HS-5 (cell line): ENCODE results near the gene CTNNA3.

ENCODE experiments used
- DNase-seq: peaks from one replicate; pipeline ENCODE4 v3.0.0-alpha.2; 2012; ENCODE audit warnings: low read depth

Gene CTNNA3

GRCh38 chr10:67015225-67015624 lies 680.8 kb downstream of the CTNNA3 start:
- DNase-seq, result no peak

DNA sequence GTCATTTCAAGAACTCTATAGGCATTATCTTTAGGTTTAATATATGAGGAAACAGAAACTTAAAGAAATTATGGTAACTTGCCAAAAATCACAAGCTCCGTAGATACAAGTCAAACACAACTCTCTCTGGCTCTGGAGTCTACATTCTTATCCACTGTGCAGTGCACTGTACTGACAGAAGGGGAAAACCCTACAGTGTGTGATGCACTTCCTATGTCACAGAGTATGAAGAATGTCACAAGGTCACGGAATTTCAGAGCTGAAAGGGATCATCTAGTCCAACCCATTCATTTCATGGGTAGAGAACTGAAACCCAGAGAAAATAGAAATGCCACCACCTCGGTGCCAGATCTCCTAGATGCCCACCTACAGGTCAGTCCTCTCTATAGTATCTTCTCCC lies 684.0 kb downstream of the CTNNA3 start:
- DNase-seq, result no peak

DNA sequence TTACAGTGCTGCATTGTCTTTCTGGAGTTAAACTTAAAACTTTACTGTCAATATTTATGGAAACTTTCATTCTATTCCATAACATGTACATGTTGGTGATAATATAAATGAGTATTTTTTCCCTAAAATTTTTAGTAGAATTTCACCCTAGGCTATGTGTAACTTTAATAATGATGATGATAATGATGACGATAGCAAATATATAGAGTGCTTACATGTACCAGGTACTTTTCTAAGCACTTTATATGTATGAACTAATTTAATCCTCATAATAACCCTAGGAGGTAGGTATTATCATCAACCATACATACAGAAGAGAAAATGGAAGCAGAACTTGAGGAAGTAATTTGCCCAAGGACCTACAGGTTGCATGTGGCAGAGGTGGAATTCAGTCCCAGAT lies 684.5 kb downstream of the CTNNA3 start:
- no peak for DNase-seq

DNA sequence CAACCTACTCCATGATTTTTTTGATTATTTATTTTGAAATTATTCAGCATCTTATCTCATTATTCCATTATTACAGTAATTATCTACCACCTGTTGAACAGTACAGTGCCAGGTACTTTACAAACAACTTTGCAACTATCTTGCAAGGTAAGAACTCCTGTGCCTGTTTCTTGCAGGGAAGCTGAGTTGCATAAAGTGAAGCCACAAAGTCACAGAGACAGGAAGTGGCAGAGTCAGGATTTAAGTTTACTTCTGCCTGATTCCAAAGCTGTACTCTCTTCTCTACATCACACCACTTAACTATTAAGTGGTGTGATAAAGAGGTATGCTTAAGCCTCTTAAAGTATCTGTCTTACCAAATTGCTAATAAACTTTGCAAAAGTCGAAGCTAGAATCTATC lies 690.0 kb downstream of the CTNNA3 start:
- DNase-seq, result no peak

DNA sequence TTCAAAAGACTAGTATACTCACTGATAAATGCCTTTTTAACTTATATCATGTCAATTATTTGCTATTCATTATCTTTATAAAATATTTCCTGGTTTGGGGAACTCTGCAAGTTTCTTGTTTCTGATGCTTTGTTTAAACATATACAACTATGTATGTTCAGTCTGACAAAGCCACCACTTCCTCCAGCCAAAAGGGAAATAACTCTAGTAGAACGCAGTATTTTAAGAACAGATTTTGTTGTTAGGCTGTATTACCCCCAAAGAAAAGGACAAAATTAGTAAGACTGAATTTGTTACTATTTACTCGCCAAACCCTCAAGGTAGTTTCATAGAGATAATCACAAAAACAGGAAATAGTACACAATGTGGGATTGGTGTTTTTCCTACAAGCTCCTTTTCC lies 691.3 kb downstream of the CTNNA3 start:
- DNase-seq, result no peak

DNA sequence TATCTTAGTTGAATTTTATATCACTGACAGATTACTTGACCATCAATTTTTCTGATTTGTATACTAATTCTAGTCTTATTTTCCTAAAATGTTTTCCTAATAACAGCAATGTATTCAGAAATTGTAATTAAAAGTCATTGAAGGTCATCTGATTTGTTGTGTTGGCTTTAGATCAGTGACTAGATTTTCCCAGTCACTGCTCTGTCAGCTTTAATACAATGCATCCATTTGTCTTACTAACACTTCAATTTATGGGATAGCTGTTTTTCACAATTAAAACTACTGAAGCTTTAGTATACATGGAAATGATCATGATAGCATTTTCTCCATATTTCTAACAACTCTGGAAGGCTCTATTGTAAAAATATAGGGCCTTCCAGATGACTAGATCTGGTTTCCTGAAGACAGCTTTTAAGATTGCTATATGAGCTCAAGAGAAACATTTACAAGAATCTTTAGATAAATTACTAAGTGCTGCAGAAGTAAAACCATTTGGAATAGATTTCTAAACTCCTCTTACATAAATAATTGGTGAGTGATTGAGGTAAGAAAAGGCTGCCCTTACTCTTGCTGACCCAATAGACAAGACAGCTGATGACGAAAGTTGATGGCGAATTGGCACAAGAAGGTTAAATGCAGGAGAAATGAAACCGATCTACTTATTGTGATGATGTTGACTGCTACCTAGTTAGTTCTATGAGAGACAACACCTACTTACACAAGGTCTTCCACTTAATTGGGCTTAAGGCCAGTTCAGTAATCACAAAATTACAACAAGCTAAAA lies 696.0 kb downstream of the CTNNA3 start:
- no peak for DNase-seq

GRCh38 chr10:66996996-66997395 lies 699.0 kb downstream of the CTNNA3 start:
- no peak for DNase-seq

DNA sequence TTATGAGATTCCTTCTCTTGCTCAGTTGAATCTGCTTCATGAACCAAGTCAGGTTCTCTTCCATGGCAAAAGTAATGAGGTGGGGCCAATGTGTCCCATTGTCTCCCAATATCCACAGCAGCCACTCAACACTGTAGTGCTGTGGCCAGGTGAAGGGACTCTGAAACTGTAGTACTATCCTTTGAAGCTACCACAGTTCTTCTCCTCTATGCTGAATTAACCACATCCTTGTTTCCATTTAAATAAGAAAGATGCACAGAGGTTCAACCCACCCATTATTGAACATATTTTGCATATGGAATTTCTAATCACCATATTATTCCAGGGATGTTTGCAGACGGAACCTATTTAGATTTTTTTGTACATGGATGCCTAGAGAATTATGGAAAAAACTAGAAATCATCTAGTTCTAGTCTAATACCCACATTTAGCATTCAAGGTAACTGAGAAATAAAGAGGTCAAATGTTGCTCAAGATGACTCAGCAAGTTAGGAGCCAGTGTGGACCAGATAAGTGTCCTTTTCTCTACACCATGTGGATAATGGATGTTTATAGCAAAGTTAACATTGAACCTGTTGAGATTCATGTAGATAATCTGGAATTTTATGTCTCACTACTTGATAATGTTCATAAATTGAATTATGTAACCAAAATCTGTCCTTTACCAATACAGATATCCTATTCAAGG lies 705.7 kb downstream of the CTNNA3 start:
- DNase-seq, result no peak

GRCh38 chr10:66983475-66983818 lies 712.5 kb downstream of the CTNNA3 start:
- no peak for DNase-seq

DNA sequence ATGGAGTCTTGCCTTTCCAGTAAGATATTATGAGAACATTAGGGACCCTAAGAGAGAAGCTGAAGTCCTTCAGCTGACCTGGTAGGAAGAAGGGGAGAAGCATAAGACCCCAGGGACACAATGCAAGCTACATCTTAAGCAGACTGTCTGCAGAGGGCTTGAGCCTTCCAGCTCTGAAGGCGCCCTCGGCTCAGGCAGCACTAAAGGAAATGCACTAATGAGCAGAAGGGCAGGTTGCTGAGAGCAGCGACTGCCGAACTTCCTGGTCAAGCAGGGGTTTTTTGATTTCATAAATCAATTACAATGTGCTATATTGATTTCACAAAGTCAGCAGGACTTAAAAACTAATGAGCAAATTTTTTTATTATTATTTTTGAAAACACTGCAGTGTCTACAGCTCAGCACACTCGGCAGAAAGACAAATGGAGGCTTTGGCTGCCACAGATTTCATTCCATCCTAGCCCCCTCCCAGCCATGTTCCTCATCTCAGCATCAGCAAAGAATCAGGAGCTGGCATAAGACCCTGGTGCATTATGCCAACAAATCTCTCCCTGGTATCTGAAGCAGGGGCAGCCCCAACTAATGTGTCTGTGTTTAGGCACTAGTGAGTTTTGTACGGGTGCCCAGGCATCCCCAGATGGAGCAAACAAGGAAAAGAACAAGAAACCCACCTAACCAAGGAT lies 713.1 kb downstream of the CTNNA3 start:
- no peak for DNase-seq

GRCh38 chr10:66982053-66982420 lies 714.0 kb downstream of the CTNNA3 start:
- DNase-seq, result no peak

GRCh38 chr10:66981361-66982052 lies 714.5 kb downstream of the CTNNA3 start:
- no peak for DNase-seq

DNA sequence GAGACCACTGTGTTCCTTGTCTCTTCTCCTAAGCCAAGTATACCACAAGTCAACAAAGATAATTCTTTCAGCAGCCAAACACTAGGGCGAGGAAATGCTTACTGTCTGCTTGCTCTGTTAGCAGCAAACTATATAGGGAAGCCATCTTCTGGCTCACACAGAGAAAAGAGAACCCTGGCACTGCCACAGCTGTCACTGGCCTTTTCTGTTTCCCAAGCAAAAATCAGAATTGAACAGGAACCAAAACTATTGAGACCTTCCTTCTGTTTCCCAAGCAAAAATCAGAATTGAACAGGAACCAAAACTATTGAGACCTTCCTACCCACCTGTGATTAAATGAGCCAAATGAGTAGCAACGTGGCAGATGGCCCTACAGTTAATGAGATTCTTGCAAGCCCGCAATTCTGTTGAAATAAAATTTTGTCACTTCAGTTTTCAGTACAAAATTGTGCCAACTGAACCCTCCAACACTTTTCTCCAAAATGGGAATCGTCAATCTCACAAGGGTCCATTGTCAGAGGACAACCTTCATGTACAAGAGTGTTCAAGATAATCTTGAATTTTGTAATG lies 715.7 kb downstream of the CTNNA3 start:
- no peak for DNase-seq

- no peak for DNase-seq
These were observed 731.0 kb downstream of the CTNNA3 start for GRCh38 chr10:66964946-66965345.

- DNase-seq, result no peak
These were observed 737.5 kb downstream of the CTNNA3 start for GRCh38 chr10:66958466-66958865.

GRCh38 chr10:66951896-66952295 lies 744.1 kb downstream of the CTNNA3 start:
- DNase-seq, result no peak

- DNase-seq, result no peak
These were observed 752.4 kb downstream of the CTNNA3 start for GRCh38 chr10:66943590-66943989.

DNA sequence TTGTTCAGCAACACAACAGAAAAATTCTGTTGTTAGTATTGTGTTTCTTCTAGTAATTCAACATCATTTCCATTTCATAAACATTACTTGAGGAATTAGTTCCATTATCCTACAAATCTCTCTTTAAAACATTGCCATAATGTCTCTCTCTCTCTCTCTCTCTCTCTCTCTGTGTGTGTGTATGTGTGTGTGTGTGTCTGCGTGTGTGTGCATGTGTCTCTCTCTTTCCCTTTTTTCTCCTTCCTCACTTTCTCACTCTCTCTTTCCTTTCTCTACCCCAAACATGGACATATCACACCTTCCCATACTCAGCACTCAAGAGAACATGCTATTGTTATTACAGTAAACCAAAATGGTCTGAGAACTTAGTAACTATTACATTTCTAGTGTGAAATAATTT lies 753.6 kb downstream of the CTNNA3 start:
- no peak for DNase-seq

DNA sequence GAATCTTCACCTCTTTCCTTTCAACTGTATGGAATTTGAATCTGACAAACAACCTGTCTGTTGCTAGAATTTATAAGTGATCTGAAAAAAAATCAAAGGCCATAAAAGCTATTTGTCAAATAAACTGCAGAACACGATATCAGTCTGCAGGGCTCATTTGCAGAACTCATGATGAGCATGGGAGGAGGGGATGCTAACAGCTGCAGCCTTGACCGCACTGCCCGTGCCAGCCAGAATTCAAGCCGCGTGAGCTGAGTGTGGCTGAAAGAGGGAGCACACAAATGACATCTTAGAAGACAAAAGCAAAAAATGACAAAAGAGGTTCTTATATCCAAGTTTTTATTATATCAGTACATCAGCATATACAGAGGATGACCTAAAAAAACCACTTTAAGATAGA lies 754.5 kb downstream of the CTNNA3 start:
- DNase-seq, result no peak

DNA sequence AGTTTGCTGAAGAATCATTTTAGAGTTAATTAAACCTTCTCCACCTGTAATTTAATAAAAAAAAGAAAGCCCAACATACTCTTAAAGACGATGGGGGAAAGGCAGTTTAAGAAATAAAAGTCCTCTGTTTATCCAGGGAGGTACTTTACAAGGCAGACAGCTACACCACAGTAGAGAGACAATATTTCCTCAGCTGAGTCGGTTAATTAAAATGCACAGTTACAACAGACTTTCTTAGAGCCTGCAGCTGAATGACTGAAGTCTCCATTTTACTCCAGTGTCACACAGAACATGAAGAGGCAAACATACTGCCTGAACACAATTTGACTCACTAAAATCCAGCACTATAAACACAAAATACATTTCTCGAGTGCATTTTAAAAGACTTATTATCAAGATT lies 755.0 kb downstream of the CTNNA3 start:
- DNase-seq, result no peak

DNA sequence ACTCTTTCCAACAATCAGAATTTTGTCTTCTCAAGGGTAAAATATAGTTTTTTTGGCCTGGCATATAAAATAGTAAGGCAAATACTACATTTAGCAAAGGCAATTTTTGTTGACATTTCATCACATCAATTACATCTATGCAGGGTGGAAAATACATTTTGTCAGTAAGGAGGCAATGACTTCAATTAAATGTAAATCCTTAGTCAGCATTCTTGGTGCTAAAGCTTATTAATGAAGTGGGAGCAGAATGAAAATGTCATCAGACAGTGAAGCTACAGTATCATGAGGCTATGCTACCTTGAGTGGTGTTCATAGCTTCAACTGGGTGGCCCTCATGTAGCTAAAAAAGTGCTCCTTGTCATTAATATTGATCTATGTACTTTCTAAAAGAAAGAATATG lies 761.3 kb downstream of the CTNNA3 start:
- no peak for DNase-seq

DNA sequence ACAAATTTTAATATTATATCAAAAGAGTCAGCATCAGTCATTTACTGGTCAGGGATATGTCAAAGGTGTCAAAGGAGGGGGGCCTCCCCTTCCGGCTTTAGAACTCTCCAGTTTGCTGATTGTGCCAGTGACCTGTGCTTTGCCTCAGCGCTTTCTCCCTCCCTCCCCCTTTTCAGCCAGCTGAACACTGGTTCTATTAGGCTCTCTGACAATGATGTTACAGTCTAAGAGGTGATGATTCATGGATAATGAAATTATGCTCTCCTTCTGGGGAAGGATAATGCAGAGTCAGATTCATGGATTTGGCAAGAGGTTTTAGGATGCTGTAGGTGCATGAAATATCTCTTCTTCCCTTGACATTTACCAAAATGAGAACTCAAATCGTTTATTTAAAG lies 764.0 kb downstream of the CTNNA3 start:
- no peak for DNase-seq
